IPS DF 6.9 (cell line): ENCODE measurements around the gene SLC39A3.

Experiments
- DNase-seq: peaks from one replicate; pipeline ENCODE4 v3.0.0-alpha.2; 2013; ENCODE audit warnings: low read depth, low spot score
- H3K27ac ChIP-seq: one replicate; pipeline ENCODE4 v1.5.1; 2013; ENCODE audit warnings: low read length, control low read depth
- H3K27me3 ChIP-seq: 2 replicates; pipeline ENCODE4 v1.6.1; 2013; ENCODE audit warnings: mild to moderate bottlenecking, low read length; ENCODE audit not compliant: control insufficient read depth, insufficient read depth
- H3K36me3 ChIP-seq: 2 replicates; pipeline ENCODE4 v1.6.1; 2013; ENCODE audit warnings: low read length; ENCODE audit not compliant: control insufficient read depth, insufficient read depth
- H3K4me1 ChIP-seq: 2 replicates; pipeline ENCODE4 v1.6.1; 2013; ENCODE audit warnings: low read length; ENCODE audit not compliant: control insufficient read depth, insufficient read depth
- H3K4me3 ChIP-seq: 2 replicates; pipeline ENCODE4 v1.5.1; 2013; ENCODE audit warnings: mild to moderate bottlenecking, low read length
- H3K9me3 ChIP-seq: 2 replicates; pipeline ENCODE4 v1.6.1; 2013; ENCODE audit warnings: low read length, inconsistent platforms; ENCODE audit not compliant: control insufficient read depth, insufficient read depth
- WGBS: extraction: QIAGEN DNeasy Blood & Tissue Kit; methylation state at CpG from one replicate; pipeline ENCODE4 v1.1.7; 2013; ENCODE audit warnings: mixed read lengths, missing lambda C conversion rate; ENCODE audit not compliant: insufficient read length, insufficient coverage; 5-methylcytosine and 5-hydroxymethylcytosine counted together

SLC39A3 gene

DNA sequence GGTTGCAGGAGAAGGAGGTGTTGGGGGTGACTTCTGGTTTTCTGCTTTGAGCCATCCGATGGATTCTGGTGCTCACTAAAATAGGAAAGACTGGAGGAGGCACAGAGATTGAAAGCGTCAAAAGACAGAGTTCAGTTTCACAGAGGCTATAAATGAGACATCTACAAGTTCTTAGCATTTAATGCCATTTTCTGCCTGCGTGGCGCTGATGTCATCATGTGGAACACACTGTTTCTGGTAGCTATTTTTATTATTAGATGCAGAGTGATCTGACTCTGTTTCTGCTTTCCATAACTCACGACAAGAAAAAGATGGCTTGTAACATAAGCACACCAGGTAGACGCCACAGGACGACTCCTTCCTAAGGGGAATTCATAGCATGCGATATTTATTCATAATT, 3.3 kb upstream of the SLC39A3 start:
- H3K36me3 ChIP-seq, result no peaks in the 10 kb centered on the region
- WGBS, result no CpG with 5 or more reads among the region's 8 CpGs
- no peaks in the 10 kb centered on the region for H3K4me1 ChIP-seq
- H3K9me3 ChIP-seq, result no peaks in the 10 kb centered on the region
- H3K27me3 ChIP-seq, result no peaks in the 10 kb centered on the region
- H3K27ac ChIP-seq, result no peak overlapping the region
- no peak for DNase-seq
- H3K4me3 ChIP-seq, result no peak overlapping the region

DNA sequence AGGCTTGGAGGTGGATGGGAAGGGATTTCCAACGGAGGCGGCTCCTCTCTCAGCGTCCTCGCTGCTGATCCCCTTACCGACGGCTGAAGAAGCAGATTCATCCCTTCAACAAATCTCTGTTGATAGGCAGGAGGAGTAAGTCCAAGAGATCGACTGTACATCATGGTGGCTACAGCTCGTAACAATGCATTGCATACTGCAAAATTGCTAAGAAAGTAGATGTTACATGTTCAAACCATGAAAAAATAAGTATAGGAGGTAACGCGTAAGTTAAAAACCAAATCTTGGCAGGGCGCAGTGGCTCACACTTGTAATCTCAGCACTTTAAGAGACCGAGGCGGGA, 468 bp upstream of the SLC39A3 start:
- no peak for DNase-seq
- Histone ChIP-seq H3K4me3 (no peak overlapping the region), H3K9me3 (no peaks in the 10 kb centered on the region), H3K36me3 (peaks cover 16% of the 10 kb centered on the region; the same call in 1 of the 2 replicates), H3K27me3 (no peaks in the 10 kb centered on the region), H3K4me1 (no peaks in the 10 kb centered on the region), H3K27ac (no peak overlapping the region)
- no CpG with 5 or more reads among the region's 13 CpGs for WGBS

DNA sequence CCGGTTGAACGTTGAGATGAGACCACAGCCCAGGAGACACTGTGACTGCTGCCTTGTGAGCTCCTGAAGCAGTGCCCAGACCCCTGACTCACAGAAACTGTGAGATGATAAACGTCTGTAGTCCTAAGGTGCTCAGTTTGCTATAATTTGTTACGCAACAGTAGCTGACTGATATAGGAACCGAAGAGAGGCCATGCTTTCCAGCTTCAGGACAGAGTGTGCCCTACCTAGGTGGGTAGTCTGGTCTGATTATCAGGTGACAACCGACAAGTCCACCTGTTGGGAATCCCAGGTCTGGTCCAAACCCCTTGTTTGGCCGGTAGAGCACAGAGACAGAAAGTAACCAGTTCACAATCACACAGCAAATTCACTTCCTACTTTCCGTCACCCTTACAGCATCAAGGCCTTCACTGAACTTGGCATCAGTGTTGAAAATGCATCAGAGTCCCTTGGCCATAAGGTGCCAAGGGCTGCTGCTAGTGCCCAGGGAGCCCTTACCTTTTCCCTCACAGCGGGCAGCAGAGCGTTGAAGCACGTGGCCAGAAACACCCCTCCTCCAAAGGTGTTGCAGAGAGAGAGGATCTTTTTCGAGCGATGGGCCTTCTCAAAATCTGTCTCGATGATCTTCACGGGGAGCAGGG, 3.1 kb downstream of the SLC39A3 start:
- Histone ChIP-seq H3K27ac (no peak overlapping the region), H3K9me3 (no peaks in the 10 kb centered on the region), H3K4me3 (no peak overlapping the region), H3K36me3 (peaks cover 25% of the 10 kb centered on the region), H3K4me1 (no peaks in the 10 kb centered on the region), H3K27me3 (no peaks in the 10 kb centered on the region)
- no CpG with 5 or more reads among the region's 15 CpGs for WGBS
- no peak for DNase-seq

DNA sequence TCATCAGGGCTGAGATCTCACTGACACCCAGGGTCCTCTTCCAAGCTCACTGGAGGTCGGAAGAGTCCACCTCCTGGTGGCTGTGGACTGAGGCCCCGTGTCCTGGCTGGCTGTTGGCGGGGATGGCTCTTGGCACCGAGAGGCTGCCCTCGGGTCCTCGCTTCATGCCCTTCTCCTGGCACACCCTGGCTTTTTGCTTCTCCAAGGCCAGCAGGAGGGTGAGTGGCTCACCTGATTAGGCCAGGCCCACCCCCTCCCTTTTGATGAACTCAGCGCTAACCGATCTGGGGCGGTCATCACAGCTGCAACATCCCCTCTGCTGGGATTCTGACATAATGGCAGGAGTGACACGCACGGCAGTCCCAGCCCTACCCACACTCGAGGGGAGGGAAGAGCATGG, 4.4 kb downstream of the SLC39A3 start:
- no peaks in the 10 kb centered on the region for H3K4me1 ChIP-seq
- no peak overlapping the region for H3K27ac ChIP-seq
- DNase-seq, result no peak
- H3K36me3 ChIP-seq, result peaks cover 25% of the 10 kb centered on the region
- no peaks in the 10 kb centered on the region for H3K9me3 ChIP-seq
- H3K27me3 ChIP-seq, result no peaks in the 10 kb centered on the region
- no peak overlapping the region for H3K4me3 ChIP-seq
- WGBS, result no CpG with 5 or more reads among the region's 12 CpGs

DNA sequence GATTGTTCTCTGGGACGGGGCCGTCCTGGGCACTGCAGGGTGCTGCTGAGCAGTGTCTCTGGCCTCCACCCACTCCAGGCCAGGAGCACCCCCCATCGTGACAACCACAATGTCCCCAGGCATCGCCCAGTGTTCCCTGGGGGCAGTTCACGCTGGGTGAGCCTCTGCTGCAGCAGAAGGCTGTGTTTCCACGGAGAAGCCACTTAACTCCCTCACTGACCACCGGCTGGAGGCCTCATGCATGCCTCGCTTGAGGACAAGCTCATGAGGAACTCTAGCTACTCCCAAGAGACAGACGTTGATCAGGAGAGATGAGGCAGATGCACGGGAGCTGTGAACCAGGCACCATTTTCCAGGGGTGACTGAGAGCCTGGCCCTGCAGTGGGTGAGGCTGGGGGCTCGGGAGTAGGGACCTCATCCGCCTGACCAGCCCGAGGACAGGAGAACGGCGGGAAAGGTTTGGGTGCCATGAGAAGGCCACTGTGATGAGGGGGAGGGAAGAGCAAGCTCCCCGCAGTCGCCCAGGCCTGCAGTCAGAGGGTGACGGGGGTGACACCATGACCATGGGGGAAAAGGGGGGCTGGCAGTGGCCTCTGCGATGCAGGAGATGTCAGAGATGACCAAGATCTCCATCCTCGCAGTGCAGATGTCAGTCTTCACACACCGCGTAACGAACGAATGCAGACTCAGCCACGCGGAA, 5.1 kb downstream of the SLC39A3 start:
- Histone ChIP-seq H3K9me3 (no peaks in the 10 kb centered on the region), H3K27me3 (no peaks in the 10 kb centered on the region), H3K36me3 (peaks cover 25% of the 10 kb centered on the region), H3K27ac (no peak overlapping the region), H3K4me1 (no peaks in the 10 kb centered on the region), H3K4me3 (no peak overlapping the region)
- WGBS, result no CpG with 5 or more reads among the region's 26 CpGs
- DNase-seq, result no peak

DNA sequence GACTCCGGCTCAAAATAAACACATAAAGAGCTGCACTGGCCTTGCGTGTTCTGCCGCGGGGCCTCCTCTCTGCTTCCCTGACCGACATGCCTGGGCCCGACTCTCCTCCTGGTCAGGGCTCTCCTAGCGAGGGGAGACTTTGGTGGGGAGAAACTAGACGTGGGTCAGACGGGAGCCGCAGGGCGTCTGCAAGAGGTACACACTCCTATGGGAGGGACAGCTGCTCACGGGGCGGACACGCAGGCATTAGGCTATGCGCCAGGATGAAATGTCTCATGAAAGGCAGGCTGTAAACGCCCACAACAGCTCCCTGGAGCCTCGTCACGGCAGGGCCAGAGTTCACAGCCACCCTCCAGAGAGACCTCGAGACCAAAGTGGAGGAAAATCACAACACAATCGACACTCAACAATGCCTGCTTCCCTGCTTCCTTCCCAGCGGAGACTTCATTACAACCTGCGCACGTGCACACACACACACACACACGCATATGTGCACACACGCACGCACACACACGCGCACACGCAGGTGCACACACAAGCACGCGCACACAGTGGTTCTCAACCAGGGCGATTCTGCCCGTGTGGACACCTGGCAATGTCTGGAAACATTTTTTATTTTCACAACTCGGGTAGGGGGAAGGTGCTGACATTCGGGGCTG, 5.8 kb downstream of the SLC39A3 start:
- no peaks in the 10 kb centered on the region for H3K9me3 ChIP-seq
- H3K4me1 ChIP-seq, result no peaks in the 10 kb centered on the region
- no peak overlapping the region for H3K4me3 ChIP-seq
- H3K36me3 ChIP-seq, result peaks cover 25% of the 10 kb centered on the region
- DNase-seq, result no peak
- no CpG with 5 or more reads among the region's 35 CpGs for WGBS
- H3K27me3 ChIP-seq, result no peaks in the 10 kb centered on the region
- no peak overlapping the region for H3K27ac ChIP-seq

DNA sequence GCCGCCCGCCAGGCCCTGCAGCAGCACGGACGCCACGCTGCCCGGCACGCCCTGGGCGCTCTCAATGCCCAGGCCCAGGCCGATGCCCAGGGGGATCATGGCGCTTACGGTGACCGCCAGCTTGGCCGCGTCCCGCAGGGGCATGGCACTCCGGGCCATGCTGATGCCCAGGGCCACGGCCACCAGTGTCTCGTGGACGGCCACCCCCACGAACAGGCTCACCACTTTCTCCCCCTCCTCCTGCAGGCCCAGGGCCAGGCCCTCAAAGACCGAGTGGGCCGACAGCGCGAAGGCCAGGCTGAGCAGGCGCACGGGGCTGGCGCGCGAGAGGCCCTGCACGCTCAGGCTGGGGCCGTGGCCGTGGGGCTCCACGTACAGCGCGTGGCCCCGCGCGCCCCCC, 6.9 kb downstream of the SLC39A3 start:
- H3K27me3 ChIP-seq, result no peaks in the 10 kb centered on the region
- no peak for DNase-seq
- no peak overlapping the region for H3K27ac ChIP-seq
- no peak overlapping the region for H3K4me3 ChIP-seq
- peaks cover 25% of the 10 kb centered on the region for H3K36me3 ChIP-seq
- H3K4me1 ChIP-seq, result no peaks in the 10 kb centered on the region
- no CpG with 5 or more reads among the region's 38 CpGs for WGBS
- H3K9me3 ChIP-seq, result no peaks in the 10 kb centered on the region

DNA sequence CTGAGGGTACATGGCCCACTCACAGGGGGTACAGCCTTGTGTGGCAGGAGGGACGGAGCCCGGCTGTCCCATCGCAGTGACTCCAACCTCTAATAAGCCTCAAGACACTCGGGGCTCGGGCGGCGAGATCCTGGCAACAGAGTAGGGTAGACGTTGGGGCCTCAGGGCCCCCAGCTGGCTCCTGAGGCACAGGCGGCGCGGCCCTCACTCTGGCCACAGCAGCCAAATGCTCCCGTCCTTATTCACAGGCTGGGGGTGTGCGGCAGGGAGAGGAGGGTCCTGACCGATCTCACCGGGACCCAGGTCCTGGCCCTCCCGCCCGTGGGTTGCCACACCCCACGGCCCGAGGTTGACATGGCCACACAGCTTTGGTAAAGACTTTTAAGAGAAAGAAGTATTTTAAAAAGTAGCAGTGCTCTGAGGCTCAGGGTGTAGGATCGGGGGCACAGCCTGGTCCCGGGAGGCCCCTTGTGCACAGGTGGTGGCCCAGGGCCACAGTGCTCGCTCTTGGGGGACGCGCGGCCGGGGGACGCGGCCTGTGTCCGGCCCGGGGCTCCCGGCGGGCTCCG, 7.6 kb downstream of the SLC39A3 start:
- no peaks in the 10 kb centered on the region for H3K9me3 ChIP-seq
- peaks cover 25% of the 10 kb centered on the region for H3K36me3 ChIP-seq
- H3K27ac ChIP-seq, result no peak overlapping the region
- no peak overlapping the region for H3K4me3 ChIP-seq
- no peak for DNase-seq
- WGBS, result no CpG with 5 or more reads among the region's 33 CpGs
- H3K4me1 ChIP-seq, result no peaks in the 10 kb centered on the region
- H3K27me3 ChIP-seq, result no peaks in the 10 kb centered on the region

DNA sequence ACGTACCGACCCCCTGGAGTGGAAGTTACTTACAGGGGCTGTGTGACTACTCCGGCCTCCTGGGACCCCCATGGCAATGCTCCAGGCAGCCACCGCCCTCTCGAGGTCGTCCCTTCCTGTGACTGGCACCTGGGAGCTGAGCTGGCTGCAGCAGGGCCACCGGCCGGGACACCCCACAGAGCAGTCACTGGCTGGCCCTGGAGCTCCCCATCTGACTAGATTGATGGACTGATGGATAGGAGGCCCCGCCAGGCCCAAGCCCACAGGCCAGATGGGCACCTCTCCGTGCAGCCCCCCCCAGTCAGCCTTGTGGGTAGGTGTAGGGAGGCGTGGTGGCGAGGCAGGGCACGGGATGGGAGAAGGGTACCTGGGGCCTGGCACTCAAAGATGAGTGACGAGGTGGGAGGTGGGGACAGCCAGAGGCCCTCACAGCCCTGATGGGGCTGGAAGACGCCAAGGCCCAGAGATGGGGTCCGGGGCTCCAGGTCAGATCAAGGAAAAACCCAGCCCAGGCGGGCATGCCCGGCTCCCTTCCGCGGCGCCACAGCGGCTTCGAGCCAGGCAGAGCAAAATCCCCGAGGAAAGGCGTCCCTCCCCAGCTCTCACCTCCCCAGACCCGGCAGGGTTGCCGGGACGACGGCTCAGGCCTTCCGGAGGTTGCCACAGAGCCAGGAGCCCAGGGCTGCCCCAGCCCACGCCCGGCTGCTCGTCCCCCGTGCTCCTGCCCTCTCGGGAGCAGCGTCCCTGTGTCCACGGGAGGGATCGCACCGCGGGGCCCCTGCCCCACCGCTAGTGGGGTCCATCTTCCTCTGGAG, 8.4 kb downstream of the SLC39A3 start:
- H3K4me1 ChIP-seq, result no peaks in the 10 kb centered on the region; the same call in 1 of the 2 replicates
- H3K36me3 ChIP-seq, result peaks cover 17% of the 10 kb centered on the region
- no peak overlapping the region for H3K4me3 ChIP-seq
- no peaks in the 10 kb centered on the region for H3K27me3 ChIP-seq
- no CpG with 5 or more reads among the region's 41 CpGs for WGBS
- no peak overlapping the region for H3K27ac ChIP-seq
- H3K9me3 ChIP-seq, result no peaks in the 10 kb centered on the region
- no peak for DNase-seq
